SK-N-SH (cell line): ENCODE results near the gene UGGT2.

Experiments used
- CTCF ChIP-seq: fragments of 200-600 bp; sonication (generic); IDR thresholded peaks from 2 replicates; pipeline ENCODE4 v1.6.1; 2017; ENCODE audit warnings: antibody characterized with exemption, mild to moderate bottlenecking, moderate library complexity
- FOSL2 ChIP-seq: IDR thresholded peaks from 2 replicates; pipeline ENCODE4 v1.4.0; 2012; ENCODE audit warnings: low read depth, mild to moderate bottlenecking, moderate library complexity, borderline replicate concordance
- GABPA ChIP-seq: IDR thresholded peaks from 2 replicates; pipeline ENCODE4 v1.4.0; 2012; ENCODE audit warnings: low read depth, mild to moderate bottlenecking
- MXI1 ChIP-seq: IDR thresholded peaks from 2 replicates; pipeline ENCODE4 v1.6.1; 2012; ENCODE audit warnings: mild to moderate bottlenecking, low read depth, low read length, improper control_type of control experiment
- ZBTB33 ChIP-seq: IDR thresholded peaks from 2 replicates; pipeline ENCODE4 v1.4.0; 2012; ENCODE audit warnings: low read depth, borderline replicate concordance

- TF ChIP-seq FOSL2 = no peak
- no peak for TF ChIP-seq CTCF
- TF ChIP-seq MXI1 = no peak
- no peak for TF ChIP-seq GABPA
- TF ChIP-seq ZBTB33 = no peak
Measured at GRCh38 chr13:96033220-96034015, 19.8 kb downstream of the UGGT2 start.
